GM19238 (cell line): ENCODE measurements around the gene DOK6.

Experiments used
- DNase-seq: peaks from one replicate; pipeline ENCODE4 v3.0.0; 2011; ENCODE audit warnings: low spot score; ENCODE audit not compliant: insufficient read length

The DOK6 gene

DNA sequence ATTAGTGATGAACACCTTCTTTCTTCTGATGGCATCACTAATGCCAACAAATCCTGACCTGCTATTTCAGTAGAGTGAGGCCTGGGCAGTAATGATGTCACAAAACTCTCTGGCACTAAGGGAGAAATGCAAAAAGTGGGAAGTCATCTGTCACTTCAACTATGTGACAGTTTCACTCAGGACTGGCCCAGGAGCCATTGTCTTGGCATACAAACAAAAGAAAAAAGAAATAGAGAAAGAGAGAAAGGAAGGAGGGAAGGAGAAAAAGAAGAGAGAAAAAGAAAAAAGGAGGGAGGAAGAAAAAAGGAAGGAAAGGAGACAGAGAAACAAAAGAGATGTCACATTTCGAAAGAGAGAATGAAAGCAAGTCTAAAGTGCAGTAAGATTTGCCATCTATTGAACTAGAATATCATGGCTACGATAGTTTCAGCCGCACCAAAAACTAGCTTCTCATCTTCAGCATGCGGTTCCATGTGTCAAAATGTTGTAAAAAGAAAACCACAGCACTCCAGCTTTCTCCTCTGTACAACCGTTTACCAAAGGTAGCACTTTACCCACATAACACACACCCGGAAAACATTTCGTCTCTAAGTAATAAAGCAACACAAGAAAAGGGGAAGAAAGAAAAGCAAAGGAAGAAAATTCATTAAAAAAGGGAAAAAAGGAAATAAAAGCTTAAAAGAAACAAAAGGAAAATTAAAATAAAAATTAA, 496.9 kb downstream of the DOK6 start:
- no peak for DNase-seq

DNA sequence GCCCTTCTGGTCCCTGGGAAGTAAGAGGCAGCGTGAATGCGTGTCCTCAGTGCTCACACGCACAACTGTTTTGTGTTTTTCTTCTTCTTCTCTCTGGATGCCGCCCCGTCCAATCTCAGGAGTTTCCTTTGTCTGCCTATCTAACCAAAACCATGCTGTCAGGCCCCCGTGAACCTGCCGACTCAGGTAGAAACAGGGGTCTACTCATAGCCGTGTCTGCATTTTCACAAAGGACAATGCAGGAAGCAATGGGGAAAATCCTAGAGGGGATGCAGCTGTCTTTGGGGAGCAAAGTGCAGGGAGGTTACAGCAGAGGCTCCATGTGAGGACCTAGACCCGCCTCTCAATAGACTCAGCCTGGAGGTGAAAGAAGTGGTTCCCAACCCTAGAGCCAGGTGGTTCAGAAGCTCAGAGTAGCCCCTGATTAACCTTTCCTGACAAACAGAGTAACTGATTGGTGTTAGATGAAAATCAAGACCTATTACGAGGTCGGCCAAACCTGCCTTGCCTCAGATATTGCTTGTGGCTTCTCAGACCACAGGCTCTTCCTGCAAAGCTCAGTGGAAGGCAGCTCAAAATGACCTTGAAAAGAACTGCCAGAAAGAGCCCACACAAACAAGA, 497.7 kb downstream of the DOK6 start:
- DNase-seq, result no peak
